B cell (primary cell): Measurements from ENCODE around the gene PRRX1. TPM values are rescaled to one million over a fixed set of nuclear protein-coding genes. Genes with fewer than 3 reads are reported as not detected.

Experiments used
- ATAC-seq: fragments of 200-7000 bp; cut with Tn5 transposase; one replicate; pipeline ENCODE4 v1.10.0; 2021; ENCODE audit warnings: low read depth, mild to moderate bottlenecking, moderate number of reproducible peaks, moderate library complexity
- CTCF ChIA-PET: fragments of 350-600 bp; sonication (Branson Sonifier 250); formaldehyde crosslinking; loops from one replicate; lab custom pipeline; 2021; ENCODE audit warnings: antibody characterized with exemption, inconsistent platforms; lab: Charles Lee
- POLR2A ChIA-PET: fragments of 350-600 bp; sonication (Branson Sonifier 250); formaldehyde crosslinking; loops from one replicate; lab custom pipeline; 2021; ENCODE audit warnings: antibody characterized with exemption; lab: Charles Lee
- DNase-seq: peaks from one replicate; pipeline ENCODE4 v3.0.0; 2013
- H2AFZ ChIP-seq: 2 replicates; pipeline ENCODE4 v1.6.1; 2012; ENCODE audit warnings: mild to moderate bottlenecking, low read depth, low read length; ENCODE audit not compliant: insufficient read depth, poor library complexity, severe bottlenecking
- H3K27ac ChIP-seq, 2 donors: 1 replicate in 1 of 2; 2 replicates in 1 of 2; pipeline ENCODE4 v1.5.1; 2012 to 2013; ENCODE audit warnings: low read length in 2 of 2, mild to moderate bottlenecking in 2 of 2, moderate library complexity in 1 of 2
- H3K27me3 ChIP-seq, 4 experiments: fragments of 200-600 bp in 1 of 4; sonication (generic) in 1 of 4; replicated peaks in 1 of 4; 1 replicate in 2 of 4; 2 replicates in 2 of 4; pipeline versions ENCODE4 v1.6.1 to v1.7.0; 2013 to 2016; ENCODE audit warnings: low read length in 3 of 4, mild to moderate bottlenecking in 2 of 4, mixed read lengths in 1 of 4, moderate library complexity in 1 of 4; ENCODE audit not compliant: insufficient read depth in 4 of 4, control insufficient read depth in 3 of 4; ENCODE audit errors: control extremely low read depth in 1 of 4
- H3K36me3 ChIP-seq, 2 experiments: replicated peaks in 1 of 2; 1 replicate in 1 of 2; 2 replicates in 1 of 2; pipeline versions ENCODE4 v1.6.1 to v1.7.1; 2013; ENCODE audit warnings: low read length in 1 of 2; ENCODE audit not compliant: insufficient read depth in 2 of 2, control insufficient read depth in 1 of 2; ENCODE audit errors: control extremely low read depth in 1 of 2, extremely low read depth in 1 of 2
- H3K4me1 ChIP-seq, 2 donors: fragments of 200-600 bp in 1 of 2; sonication (generic) in 1 of 2; 1 replicate in 1 of 2; 2 replicates in 1 of 2; pipeline versions ENCODE4 v1.5.1 to v1.6.1; 2013 to 2017; ENCODE audit warnings: low read length in 2 of 2; ENCODE audit not compliant: control insufficient read depth in 2 of 2, insufficient read depth in 2 of 2
- H3K4me2 ChIP-seq: replicated peaks from 2 replicates; pipeline ENCODE3; 2012; ENCODE audit warnings: mild to moderate bottlenecking, low read depth, low read length; ENCODE audit not compliant: poor library complexity, severe bottlenecking
- H3K4me3 ChIP-seq, 5 experiments: fragments of 200-600 bp in 1 of 5; sonication (generic) in 1 of 5; 1 replicate in 3 of 5; 2 replicates in 2 of 5; pipeline versions ENCODE4 v1.5.1 to v1.7.0; 2011 to 2016; ENCODE audit warnings: low read length in 4 of 5, mild to moderate bottlenecking in 4 of 5, low read depth in 2 of 5, control low read depth in 1 of 5, moderate library complexity in 1 of 5; ENCODE audit not compliant: insufficient read depth in 1 of 5; ENCODE audit errors: control extremely low read depth in 1 of 5, extremely low read depth in 1 of 5
- H3K79me2 ChIP-seq: fragments of 200-600 bp; sonication (generic); one replicate; pipeline ENCODE4 v1.6.0; 2016; ENCODE audit warnings: low read length; ENCODE audit not compliant: control insufficient read depth, insufficient read depth
- H3K9ac ChIP-seq: fragments of 200-600 bp; sonication (generic); 2 replicates; pipeline ENCODE4 v1.6.1; 2017; ENCODE audit warnings: mild to moderate bottlenecking, low read length, moderate library complexity
- H3K9me3 ChIP-seq, 3 donors: one replicate each; pipeline versions ENCODE4 v1.6.1 to v1.7.1; 2013; ENCODE audit warnings: low read length in 2 of 3; ENCODE audit not compliant: control insufficient read depth in 2 of 3, insufficient read depth in 1 of 3; ENCODE audit errors: control extremely low read depth in 1 of 3
- H4K20me1 ChIP-seq: 2 replicates; pipeline ENCODE4 v1.6.0; 2012; ENCODE audit warnings: mild to moderate bottlenecking, low read length; ENCODE audit not compliant: insufficient read depth, control insufficient read depth, poor library complexity, severe bottlenecking
- H3K27ac Mint-ChIP-seq: one replicate; pipeline ENCODE4 v1.8.0; 2021; ENCODE audit warnings: mixed read lengths
- H3K27me3 Mint-ChIP-seq: one replicate; pipeline ENCODE4 v1.8.0; 2021; ENCODE audit warnings: mixed read lengths
- H3K4me1 Mint-ChIP-seq: one replicate; pipeline ENCODE4 v1.8.0; 2021; ENCODE audit warnings: mixed read lengths
- H3K4me3 Mint-ChIP-seq: one replicate; pipeline ENCODE4 v1.8.0; 2021; ENCODE audit warnings: mixed read lengths
- H3K9me3 Mint-ChIP-seq: one replicate; pipeline ENCODE4 v1.8.0; 2022; ENCODE audit warnings: mixed read lengths; ENCODE audit not compliant: insufficient read depth
- EZH2 ChIP-seq: IDR thresholded peaks from 2 replicates; pipeline ENCODE4 v1.6.1; 2012; ENCODE audit warnings: borderline replicate concordance, low read depth, mild to moderate bottlenecking, moderate library complexity, low read length; ENCODE audit not compliant: insufficient read depth, poor library complexity, severe bottlenecking
- WGBS: methylation state at CpG from one replicate; pipeline ENCODE4 v1.1.5; 2013; ENCODE audit warnings: missing lambda C conversion rate; ENCODE audit not compliant: insufficient coverage; 5-methylcytosine and 5-hydroxymethylcytosine counted together
- intact Hi-C: fragments of 100-400 bp; cut with micrococcal nuclease; formaldehyde crosslinking; loops from one replicate; pipeline ENCODE4 v1.10.0; 2022
- polyA plus RNA-seq: library from polyadenylated mRNA; depleted of rRNA; stranded (reverse); fragments of >200 nt; gene quantifications from 2 replicates; pipeline ENCODE4 v1.2.3, GENCODE V29; 2012
- total RNA-seq, 2 donors: library from RNA; stranded (reverse); fragments of 120-200 nt in 1 of 2; gene quantifications; 1 replicate in 1 of 2; 2 replicates in 1 of 2; pipeline versions ENCODE4 v1.2.3 to v1.2.4, GENCODE V29; 2013 to 2022
- TF ChIP-seq, protein P1 (sequence below): fragments of 200-600 bp; IDR thresholded peaks from one replicate; pipeline ENCODE4 v1.8.0; 2022; ENCODE audit warnings: antibody characterized with exemption, mild to moderate bottlenecking

Gene PRRX1
- total and polyA plus RNA-seq, 2 donors (not counting 1 experiment from before 2014, with no cell fraction given): not detected

DNA sequence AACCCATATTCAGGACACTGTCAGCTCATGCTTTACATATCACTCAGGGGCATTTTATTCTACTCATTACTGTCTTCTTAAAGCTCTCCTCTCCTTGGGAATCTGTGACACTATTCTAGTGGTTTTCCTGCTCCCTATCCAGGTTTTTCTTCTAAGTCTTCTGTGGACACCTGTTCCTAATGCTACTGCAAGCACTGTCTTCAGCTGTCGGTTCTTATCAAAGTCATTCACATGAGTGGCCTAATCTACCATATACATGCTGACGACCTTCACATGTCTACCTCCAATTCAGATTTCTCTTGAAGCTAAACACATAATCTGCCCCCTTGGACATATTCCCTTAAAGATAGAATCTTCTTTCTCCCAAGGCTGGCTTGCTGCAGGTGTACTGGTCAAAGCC, 39.8 kb upstream of the PRRX1 start:
- H3K27me3 Mint-ChIP-seq: peaks cover 10% of the 10 kb centered on the region
- H3K9ac ChIP-seq: no peak overlapping the region
- no peaks in the 10 kb centered on the region for H3K9me3 ChIP-seq
- ChIA-PET CTCF (no interaction called here), POLR2A (no interaction called here)
- H3K9me3 Mint-ChIP-seq: no peaks in the 10 kb centered on the region
- no peak overlapping the region for H3K4me2 ChIP-seq
- no peaks in the 10 kb centered on the region for H3K79me2 ChIP-seq
- no peaks in the 10 kb centered on the region for H3K4me1 Mint-ChIP-seq
- H3K27me3 ChIP-seq: no peaks in the 10 kb centered on the region
- H3K4me3 Mint-ChIP-seq: no peak overlapping the region
- intact Hi-C loops: no loop called here
- no peak for DNase-seq
- 100% methylated on average over 2 of the region's 2 CpGs for WGBS
- no peaks in the 10 kb centered on the region for H3K36me3 ChIP-seq
- H3K27ac Mint-ChIP-seq: no peak overlapping the region
- H3K4me3 ChIP-seq: no peak overlapping the region
- no peaks in the 10 kb centered on the region for H4K20me1 ChIP-seq
- H3K4me1 ChIP-seq: no peaks in the 10 kb centered on the region
- TF ChIP-seq EZH2: no peak
- TF ChIP-seq, protein P1, sequence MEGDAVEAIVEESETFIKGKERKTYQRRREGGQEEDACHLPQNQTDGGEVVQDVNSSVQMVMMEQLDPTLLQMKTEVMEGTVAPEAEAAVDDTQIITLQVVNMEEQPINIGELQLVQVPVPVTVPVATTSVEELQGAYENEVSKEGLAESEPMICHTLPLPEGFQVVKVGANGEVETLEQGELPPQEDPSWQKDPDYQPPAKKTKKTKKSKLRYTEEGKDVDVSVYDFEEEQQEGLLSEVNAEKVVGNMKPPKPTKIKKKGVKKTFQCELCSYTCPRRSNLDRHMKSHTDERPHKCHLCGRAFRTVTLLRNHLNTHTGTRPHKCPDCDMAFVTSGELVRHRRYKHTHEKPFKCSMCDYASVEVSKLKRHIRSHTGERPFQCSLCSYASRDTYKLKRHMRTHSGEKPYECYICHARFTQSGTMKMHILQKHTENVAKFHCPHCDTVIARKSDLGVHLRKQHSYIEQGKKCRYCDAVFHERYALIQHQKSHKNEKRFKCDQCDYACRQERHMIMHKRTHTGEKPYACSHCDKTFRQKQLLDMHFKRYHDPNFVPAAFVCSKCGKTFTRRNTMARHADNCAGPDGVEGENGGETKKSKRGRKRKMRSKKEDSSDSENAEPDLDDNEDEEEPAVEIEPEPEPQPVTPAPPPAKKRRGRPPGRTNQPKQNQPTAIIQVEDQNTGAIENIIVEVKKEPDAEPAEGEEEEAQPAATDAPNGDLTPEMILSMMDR: no peak
- H2AFZ ChIP-seq: no peak overlapping the region
- no peak for ATAC-seq
- H3K27ac ChIP-seq: no peak overlapping the region

GRCh38 chr1:170630977-170631376, 33.0 kb upstream of the PRRX1 start:
- H3K27ac Mint-ChIP-seq: no peak overlapping the region
- Histone ChIP-seq H3K27me3 (peaks cover 0 to 3% (median 0%) of the 10 kb centered on the region in 4 experiments), H3K27ac (no peak overlapping the region), H3K36me3 (no peaks in the 10 kb centered on the region), H3K9me3 (no peaks in the 10 kb centered on the region), H4K20me1 (no peaks in the 10 kb centered on the region), H3K4me2 (no peak overlapping the region), H3K4me3 (no peak overlapping the region), H3K79me2 (no peaks in the 10 kb centered on the region), H3K4me1 (no peaks in the 10 kb centered on the region), H2AFZ (no peak overlapping the region), H3K9ac (no peak overlapping the region)
- intact Hi-C loops: no loop called here
- CTCF ChIA-PET: no interaction called here
- H3K4me3 Mint-ChIP-seq: no peak overlapping the region
- 94% methylated on average over 7 of the region's 7 CpGs for WGBS
- no peaks in the 10 kb centered on the region for H3K9me3 Mint-ChIP-seq
- DNase-seq: no peak
- TF ChIP-seq, protein P1: no peak
- TF ChIP-seq EZH2: no peak
- peaks cover 12% of the 10 kb centered on the region for H3K27me3 Mint-ChIP-seq
- POLR2A ChIA-PET: no interaction called here
- ATAC-seq: no peak
- no peaks in the 10 kb centered on the region for H3K4me1 Mint-ChIP-seq
